Hepatocyte (in vitro differentiated cells): Measurements from ENCODE around the gene ZNF177. TPM values are rescaled to one million over a fixed set of nuclear protein-coding genes. Genes with fewer than 3 reads are reported as not detected.

ENCODE experiments used
- DNase-seq: peaks from one replicate; pipeline ENCODE4 v3.0.0-alpha.2; 2016; ENCODE audit warnings: low spot score
- H2AFZ ChIP-seq: fragments of 200-600 bp; sonication (generic); 2 replicates; pipeline ENCODE4 v1.6.0; 2016; ENCODE audit warnings: antibody characterized with exemption, mild to moderate bottlenecking
- H3K27ac ChIP-seq: fragments of 200-600 bp; sonication (generic); 2 replicates; pipeline ENCODE4 v1.5.1; 2016; ENCODE audit warnings: mild to moderate bottlenecking
- H3K27me3 ChIP-seq: fragments of 200-600 bp; sonication (generic); 2 replicates; pipeline ENCODE4 v1.6.1; 2016
- H3K36me3 ChIP-seq: fragments of 200-600 bp; sonication (generic); replicated peaks from 2 replicates; pipeline ENCODE4 v1.5.1; 2016; ENCODE audit warnings: low read depth; ENCODE audit not compliant: insufficient read depth
- H3K4me1 ChIP-seq: fragments of 200-600 bp; sonication (generic); 2 replicates; pipeline ENCODE4 v1.5.1; 2016; ENCODE audit warnings: mild to moderate bottlenecking, moderate library complexity; ENCODE audit not compliant: insufficient read depth
- H3K4me2 ChIP-seq: fragments of 200-600 bp; sonication (generic); 2 replicates; pipeline ENCODE4 v1.6.0; 2016
- H3K4me3 ChIP-seq: fragments of 200-600 bp; sonication (generic); 2 replicates; pipeline ENCODE4 v1.5.1; 2016; ENCODE audit warnings: mild to moderate bottlenecking
- H3K79me2 ChIP-seq: fragments of 200-600 bp; sonication (generic); 2 replicates; pipeline ENCODE4 v1.6.0; 2017; ENCODE audit warnings: mild to moderate bottlenecking
- H3K9me2 ChIP-seq: fragments of 200-600 bp; sonication (generic); replicated peaks from 2 replicates; pipeline ENCODE4 v1.6.0; 2017; ENCODE audit warnings: mild to moderate bottlenecking; ENCODE audit not compliant: insufficient read depth
- H3K9me3 ChIP-seq: fragments of 200-600 bp; sonication (generic); 2 replicates; pipeline ENCODE4 v1.5.1; 2016; ENCODE audit warnings: low read depth, mild to moderate bottlenecking
- H4K20me1 ChIP-seq: fragments of 200-600 bp; sonication (generic); 2 replicates; pipeline ENCODE4 v1.6.0; 2016; ENCODE audit warnings: mild to moderate bottlenecking; ENCODE audit not compliant: insufficient read depth, poor library complexity, severe bottlenecking
- EZH2 ChIP-seq: fragments of 200-600 bp; sonication (generic); IDR thresholded peaks from 2 replicates; pipeline ENCODE4 v1.6.1; 2016; ENCODE audit warnings: antibody characterized with exemption, mild to moderate bottlenecking, borderline replicate concordance
- EZH2phosphoT487 ChIP-seq: fragments of 200-600 bp; sonication (generic); IDR thresholded peaks from one replicate; pipeline ENCODE4 v1.6.1; 2018; ENCODE audit warnings: antibody characterized with exemption, mild to moderate bottlenecking, low read depth, moderate library complexity; ENCODE audit not compliant: unreplicated experiment, severe bottlenecking
- WGBS: methylation state at CpG from one replicate; pipeline ENCODE4 v1.1.6; 2016; ENCODE audit warnings: low lambda C conversion rate; ENCODE audit errors: missing lambda C conversion rate; 5-methylcytosine and 5-hydroxymethylcytosine counted together
- polyA plus RNA-seq: library from polyadenylated mRNA; unstranded; fragments of >200 nt; fragmentation: Nextera tagmentation; extraction: Ambion mirVana; gene quantifications from 2 replicates; pipeline ENCODE4 v1.2.1, GENCODE V29; 2016
- total RNA-seq: library from RNA; depleted of rRNA; stranded (reverse); fragments of >200 nt; gene quantifications from 2 replicates; pipeline ENCODE4 v1.2.3, GENCODE V29; 2014
- TF ChIP-seq, protein P1 (sequence below): fragments of 200-600 bp; sonication (generic); IDR thresholded peaks from 2 replicates; pipeline ENCODE4 v1.5.1; 2016; ENCODE audit warnings: antibody characterized with exemption, mild to moderate bottlenecking; ENCODE audit not compliant: poor library complexity

Gene ZNF177
- total and polyA plus RNA-seq, 2 experiments from 2014 or later = 4.2 to 5.2 TPM

DNA sequence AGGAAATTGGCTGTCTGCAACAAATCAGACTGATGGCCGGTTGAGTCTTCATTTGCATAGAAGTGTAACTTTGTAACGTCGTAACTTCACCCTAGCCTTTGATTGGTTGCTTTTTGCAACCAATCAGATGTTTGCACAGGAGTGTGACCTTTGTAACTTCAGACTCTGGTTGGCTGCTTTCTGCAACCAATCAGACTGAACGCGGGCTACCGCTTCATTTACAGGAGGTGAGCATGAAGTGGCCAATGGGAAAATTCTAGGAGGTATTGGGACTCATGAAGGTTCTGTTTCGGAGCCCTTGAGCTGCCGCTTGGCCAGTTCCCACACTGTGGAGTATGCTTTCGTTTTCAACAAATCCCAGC, 39.3 kb upstream of the ZNF177 start:
- Histone ChIP-seq H3K9me2 (no peaks in the 10 kb centered on the region), H3K27ac (peak overlapping the region; percentile 82), H3K36me3 (peaks cover 3% of the 10 kb centered on the region), H2AFZ (peak overlapping the region; percentile 85), H3K4me1 (no peaks in the 10 kb centered on the region), H3K4me2 (peak overlapping the region; percentile 77), H4K20me1 (no peaks in the 10 kb centered on the region), H3K9me3 (peaks cover 16% of the 10 kb centered on the region), H3K27me3 (no peaks in the 10 kb centered on the region), H3K4me3 (peak overlapping the region; percentile 34), H3K79me2 (peaks cover 38% of the 10 kb centered on the region)
- WGBS = 27% methylated on average over 9 of the region's 9 CpGs
- DNase-seq = peak; percentile 69
- TF ChIP-seq, protein P1, sequence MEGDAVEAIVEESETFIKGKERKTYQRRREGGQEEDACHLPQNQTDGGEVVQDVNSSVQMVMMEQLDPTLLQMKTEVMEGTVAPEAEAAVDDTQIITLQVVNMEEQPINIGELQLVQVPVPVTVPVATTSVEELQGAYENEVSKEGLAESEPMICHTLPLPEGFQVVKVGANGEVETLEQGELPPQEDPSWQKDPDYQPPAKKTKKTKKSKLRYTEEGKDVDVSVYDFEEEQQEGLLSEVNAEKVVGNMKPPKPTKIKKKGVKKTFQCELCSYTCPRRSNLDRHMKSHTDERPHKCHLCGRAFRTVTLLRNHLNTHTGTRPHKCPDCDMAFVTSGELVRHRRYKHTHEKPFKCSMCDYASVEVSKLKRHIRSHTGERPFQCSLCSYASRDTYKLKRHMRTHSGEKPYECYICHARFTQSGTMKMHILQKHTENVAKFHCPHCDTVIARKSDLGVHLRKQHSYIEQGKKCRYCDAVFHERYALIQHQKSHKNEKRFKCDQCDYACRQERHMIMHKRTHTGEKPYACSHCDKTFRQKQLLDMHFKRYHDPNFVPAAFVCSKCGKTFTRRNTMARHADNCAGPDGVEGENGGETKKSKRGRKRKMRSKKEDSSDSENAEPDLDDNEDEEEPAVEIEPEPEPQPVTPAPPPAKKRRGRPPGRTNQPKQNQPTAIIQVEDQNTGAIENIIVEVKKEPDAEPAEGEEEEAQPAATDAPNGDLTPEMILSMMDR = no peak
- TF ChIP-seq EZH2 = no peak
- TF ChIP-seq EZH2phosphoT487 = no peak

- Histone ChIP-seq H3K79me2 (peaks cover 43% of the 10 kb centered on the region), H2AFZ (peak within 1 kb of the TSS; percentile 85), H3K36me3 (peaks cover 3% of the 10 kb centered on the region), H3K4me3 (peak within 1 kb of the TSS; percentile 53), H3K27me3 (no peaks in the 10 kb centered on the region), H3K4me2 (peak within 1 kb of the TSS; percentile 93), H3K4me1 (no peaks in the 10 kb centered on the region), H4K20me1 (no peaks in the 10 kb centered on the region), H3K9me2 (no peaks in the 10 kb centered on the region), H3K27ac (peak within 1 kb of the TSS; percentile 92), H3K9me3 (peaks cover 21% of the 10 kb centered on the region)
- WGBS = 2% methylated on average over 44 of the region's 48 CpGs
- peak; percentile 97 for DNase-seq
- TF ChIP-seq EZH2 (no peak), EZH2phosphoT487 (no peak)
- TF ChIP-seq, protein P1 = peak; percentile 35
Observed at GRCh38 chr19:9323919-9324583, 38.8 kb upstream of the ZNF177 start, which contains the start of gene ZNF559. TSS of gene ZNF559 (plus strand) at chr19:9324179. CDS start at chr19:9338550, 14,371 bp downstream.

GRCh38 chr19:9324584-9324962, 38.2 kb upstream of the ZNF177 start:
- 66% methylated on average over 9 of the region's 9 CpGs for WGBS
- no peaks in the 10 kb centered on the region for H3K4me1 ChIP-seq

More at GRCh38 chr19:9324584-9324962, 38.2 kb upstream of the ZNF177 start:
- Histone ChIP-seq H4K20me1 (no peaks in the 10 kb centered on the region), H3K4me3 (peak overlapping the region; percentile 53), H3K4me2 (peak overlapping the region; percentile 93), H3K79me2 (peaks cover 48% of the 10 kb centered on the region), H3K9me3 (peaks cover 24% of the 10 kb centered on the region), H3K27ac (peak overlapping the region; percentile 92), H2AFZ (peak overlapping the region; percentile 80), H3K27me3 (no peaks in the 10 kb centered on the region), H3K9me2 (no peaks in the 10 kb centered on the region), H3K36me3 (peaks cover 3% of the 10 kb centered on the region)
- DNase-seq = no peak
- TF ChIP-seq EZH2 (no peak), EZH2phosphoT487 (no peak)
- TF ChIP-seq, protein P1 = no peak
